ENCODE results near the gene RNF157. TPM values are rescaled to one million over a fixed set of nuclear protein-coding genes. Genes with fewer than 3 reads are reported as not detected.

RNF157 gene
- total RNA-seq, 1 donor from 2014 or later: 8.8 TPM

- Histone ChIP-seq H3K27me3 (no peaks in the 10 kb centered on the region), H3K4me1 (peaks cover 16% of the 10 kb centered on the region), H3K9me3 (no peaks in the 10 kb centered on the region), H3K4me3 (peak overlapping the region; percentile 49 to 76), H3K36me3 (no peaks in the 10 kb centered on the region), H3K27ac (no peak overlapping the region)
- intact Hi-C loops (cut with DNase I): no loop called here
- TF ChIP-seq POLR2AphosphoS5 (IDR thresholded peaks at IDR 0.05; ENCODE audit: insufficient read depth in 1 of 2, low read depth in 1 of 2) (no peak), POLR2A (IDR thresholded peaks at IDR 0.05) (no peak), CTCF (IDR thresholded peaks at IDR 0.05) (no peak)
- no peak for DNase-seq (ENCODE audit: extremely low spot score in 2 of 2)
Measured at GRCh38 chr17:76239538-76240274, 587 bp downstream of the RNF157 start.

GRCh38 chr17:76238847-76239537 lies 1.3 kb downstream of the RNF157 start:
- no peaks in the 10 kb centered on the region for H3K9me3 ChIP-seq
- H3K4me1 ChIP-seq: peaks cover 16% of the 10 kb centered on the region
- TF ChIP-seq CTCF (IDR thresholded peaks at IDR 0.05) (no peak), POLR2AphosphoS5 (IDR thresholded peaks at IDR 0.05; ENCODE audit: insufficient read depth in 1 of 2, low read depth in 1 of 2) (no peak), POLR2A (IDR thresholded peaks at IDR 0.05) (no peak)
- H3K4me3 ChIP-seq: peak overlapping the region; percentile 49 to 76
- no peak overlapping the region for H3K27ac ChIP-seq
- no peaks in the 10 kb centered on the region for H3K27me3 ChIP-seq
- DNase-seq (ENCODE audit: extremely low spot score in 2 of 2): no peak
- intact Hi-C loops (cut with DNase I): no loop called here
- no peaks in the 10 kb centered on the region for H3K36me3 ChIP-seq

- H3K27me3 ChIP-seq: no peaks in the 10 kb centered on the region
- TF ChIP-seq POLR2A (IDR thresholded peaks at IDR 0.05) (no peak), CTCF (IDR thresholded peaks at IDR 0.05) (no peak), POLR2AphosphoS5 (IDR thresholded peaks at IDR 0.05; ENCODE audit: insufficient read depth in 1 of 2, low read depth in 1 of 2) (no peak)
- no peak for DNase-seq (ENCODE audit: extremely low spot score in 2 of 2)
- no peaks in the 10 kb centered on the region for H3K9me3 ChIP-seq
- H3K4me1 ChIP-seq: peaks cover 16% of the 10 kb centered on the region
- H3K36me3 ChIP-seq: no peaks in the 10 kb centered on the region
- intact Hi-C loops (cut with DNase I): no loop called here
- no peak overlapping the region for H3K4me3 ChIP-seq
- no peak overlapping the region for H3K27ac ChIP-seq
Measured at GRCh38 chr17:76237859-76238313, 2.4 kb downstream of the RNF157 start.

- Histone ChIP-seq H3K4me1 (peaks cover 16% of the 10 kb centered on the region), H3K27ac (no peak overlapping the region), H3K9me3 (no peaks in the 10 kb centered on the region), H3K36me3 (no peaks in the 10 kb centered on the region), H3K27me3 (no peaks in the 10 kb centered on the region), H3K4me3 (no peak overlapping the region)
- no peak for DNase-seq (ENCODE audit: extremely low spot score in 2 of 2)
- intact Hi-C loops (cut with DNase I): no loop called here
- TF ChIP-seq CTCF (IDR thresholded peaks at IDR 0.05) (no peak), POLR2AphosphoS5 (IDR thresholded peaks at IDR 0.05; ENCODE audit: insufficient read depth in 1 of 2, low read depth in 1 of 2) (no peak)
Measured at GRCh38 chr17:76236603-76237002, 3.7 kb downstream of the RNF157 start.

- Histone ChIP-seq H3K36me3 (no peaks in the 10 kb centered on the region), H3K27me3 (no peaks in the 10 kb centered on the region), H3K4me1 (peaks cover 13% of the 10 kb centered on the region), H3K4me3 (no peak overlapping the region), H3K27ac (no peak overlapping the region), H3K9me3 (no peaks in the 10 kb centered on the region)
- intact Hi-C loops (cut with DNase I): no loop called here
- TF ChIP-seq POLR2A (IDR thresholded peaks at IDR 0.05) (no peak), CTCF (IDR thresholded peaks at IDR 0.05) (no peak), POLR2AphosphoS5 (IDR thresholded peaks at IDR 0.05; ENCODE audit: insufficient read depth in 1 of 2, low read depth in 1 of 2) (no peak)
- no peak for DNase-seq (ENCODE audit: extremely low spot score in 2 of 2)
Measured at GRCh38 chr17:76235883-76236282, 4.4 kb downstream of the RNF157 start.
